Measurements from ENCODE around the gene CNPY1.

DNA sequence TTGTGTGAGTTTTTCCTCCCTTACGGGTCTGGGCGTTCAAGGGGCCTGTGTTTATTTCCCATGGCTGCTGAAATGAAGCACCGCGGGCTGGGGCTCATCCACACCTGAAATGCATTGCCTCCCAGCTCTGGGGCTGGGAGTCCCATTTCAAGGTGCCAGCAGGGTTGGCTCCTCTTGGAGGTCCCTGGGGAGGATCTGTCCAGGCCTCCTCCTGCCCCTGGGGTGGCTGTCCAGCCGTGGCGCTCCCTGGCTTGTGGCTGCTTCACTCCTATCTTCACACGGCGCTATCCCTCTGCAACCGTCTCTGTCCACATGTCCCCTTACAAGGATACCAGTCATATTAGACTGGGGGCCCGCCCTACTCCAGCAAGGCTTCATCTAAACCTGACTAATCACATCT, 41.1 kb upstream of the CNPY1 start:
- no peak for TF ChIP-seq POLR2AphosphoS5 (IDR thresholded peaks at IDR 0.05)
- TF ChIP-seq POLR2A (IDR thresholded peaks at IDR 0.05): no peak
